Gastroesophageal sphincter (tissue), 4 donors: Measurements from ENCODE around the gene KRT83. TPM values are rescaled to one million over a fixed set of nuclear protein-coding genes. Genes with fewer than 3 reads are reported as not detected.

ENCODE experiments used
- ATAC-seq: fragments of 150-250 bp; one replicate; pipeline ENCODE4 v1.9.1; 2016; ENCODE audit warnings: mild to moderate bottlenecking, moderate library complexity
- H3K27ac ChIP-seq, 4 donors: fragments of 200-600 bp; sonication (generic) in 3 of 4; 1 replicate in 3 of 4; 2 replicates in 1 of 4; pipeline ENCODE4 v1.5.1; 2016 to 2019
- H3K27me3 ChIP-seq: fragments of 200-600 bp; sonication (generic); one replicate; pipeline ENCODE4 v1.5.1; 2019
- H3K36me3 ChIP-seq, 2 donors: fragments of 200-600 bp; sonication (generic); one replicate each; pipeline ENCODE4 v1.5.1; 2019; ENCODE audit warnings: control low read depth in 1 of 2
- H3K4me1 ChIP-seq, 3 donors: fragments of 200-600 bp; sonication (generic); 1 replicate in 2 of 3; 2 replicates in 1 of 3; pipeline ENCODE4 v1.5.1; 2016 to 2019; ENCODE audit warnings: control low read depth in 2 of 3
- H3K4me3 ChIP-seq, 2 donors: fragments of 200-600 bp; sonication (generic); one replicate each; pipeline ENCODE4 v1.5.1; 2019; ENCODE audit warnings: mild to moderate bottlenecking in 1 of 2, moderate library complexity in 1 of 2
- H3K9me3 ChIP-seq, 3 donors: fragments of 200-600 bp; sonication (generic); one replicate each; pipeline ENCODE4 v1.5.1; 2017 to 2019; ENCODE audit warnings: control low read depth in 2 of 3
- CTCF ChIP-seq, 4 experiments: fragments of 200-600 bp in 2 of 4; fragments of 450-650 bp in 2 of 4; sonication (generic) in 1 of 4; IDR thresholded peaks; one replicate each; pipeline ENCODE4 v1.5.1; 2017 to 2019; ENCODE audit warnings: antibody characterized with exemption in 4 of 4, mild to moderate bottlenecking in 2 of 4, moderate library complexity in 2 of 4
- EP300 ChIP-seq: sonication (generic); formaldehyde crosslinking; IDR thresholded peaks from one replicate; pipeline ENCODE4 v1.6.1; 2017; ENCODE audit warnings: antibody characterized with exemption, mild to moderate bottlenecking
- POLR2A ChIP-seq, 2 donors: fragments of 450-650 bp; IDR thresholded peaks; one replicate each; pipeline ENCODE4 v1.6.1; 2017; ENCODE audit warnings: antibody characterized with exemption in 2 of 2, mild to moderate bottlenecking in 2 of 2, moderate library complexity in 1 of 2
- POLR2AphosphoS5 ChIP-seq: sonication (generic); formaldehyde crosslinking; IDR thresholded peaks from one replicate; pipeline ENCODE4 v1.6.1; 2017; ENCODE audit warnings: antibody characterized with exemption
- WGBS, 2 donors: methylation state at CpG; one replicate each; pipeline ENCODE4 v1.1.5; 2018; ENCODE audit warnings: low coverage in 1 of 2; 5-methylcytosine and 5-hydroxymethylcytosine counted together
- total RNA-seq, 4 donors: library from RNA; depleted of rRNA; stranded (reverse); fragments of >200 nt; gene quantifications; one replicate each; pipeline ENCODE4 v1.1.0, GENCODE V29; 2016

Gene KRT83
- total RNA-seq, 4 donors from 2014 or later = not detected

GRCh38 chr12:52350021-52350620, 28.9 kb upstream of the KRT83 start:
- Histone ChIP-seq H3K27ac (no peak overlapping the region), H3K36me3 (no peaks in the 10 kb centered on the region), H3K9me3 (no peaks in the 10 kb centered on the region), H3K4me3 (no peak overlapping the region), H3K4me1 (peaks cover 0 to 8% (median 0%) of the 10 kb centered on the region in 3 donors), H3K27me3 (peaks cover 4% of the 10 kb centered on the region)
- ATAC-seq = no peak
- 76 to 91% methylated on average over 2 to 6 of the region's 8 CpGs for WGBS, 2 donors
- no peak for TF ChIP-seq POLR2A (IDR thresholded peaks at IDR 0.05)
- TF ChIP-seq POLR2AphosphoS5 = no peak
- TF ChIP-seq EP300 = no peak
- TF ChIP-seq CTCF (IDR thresholded peaks at IDR 0.05) = no peak

GRCh38 chr12:52349196-52349595, 28.0 kb upstream of the KRT83 start:
- no peaks in the 10 kb centered on the region for H3K27me3 ChIP-seq
- ATAC-seq = no peak
- H3K36me3 ChIP-seq = no peaks in the 10 kb centered on the region
- no peak overlapping the region for H3K4me3 ChIP-seq
- H3K4me1 ChIP-seq = peaks cover 0 to 8% (median 0%) of the 10 kb centered on the region in 3 donors
- TF ChIP-seq EP300 (no peak), POLR2AphosphoS5 (no peak), CTCF (IDR thresholded peaks at IDR 0.05) (no peak), POLR2A (IDR thresholded peaks at IDR 0.05) (no peak)
- H3K27ac ChIP-seq = no peak overlapping the region
- WGBS, 2 donors = 43 to 58% methylated on average over 6 of the region's 6 CpGs
- peaks cover 0 to 1% (median 0%) of the 10 kb centered on the region in 3 donors for H3K9me3 ChIP-seq

- WGBS, 2 donors = 65 to 92% methylated on average over 5 to 9 of the region's 16 CpGs
- no peak for TF ChIP-seq POLR2A (IDR thresholded peaks at IDR 0.05)
- no peak for TF ChIP-seq EP300
- no peak for TF ChIP-seq CTCF (IDR thresholded peaks at IDR 0.05)
- no peak for TF ChIP-seq POLR2AphosphoS5
- Histone ChIP-seq H3K36me3 (no peaks in the 10 kb centered on the region), H3K9me3 (peaks cover 0 to 15% (median 0%) of the 10 kb centered on the region in 3 donors), H3K27me3 (no peaks in the 10 kb centered on the region), H3K4me3 (no peak overlapping the region), H3K27ac (no peak overlapping the region), H3K4me1 (peaks cover 0 to 8% (median 0%) of the 10 kb centered on the region in 3 donors)
- ATAC-seq = no peak
Observed at GRCh38 chr12:52347551-52348510, 26.6 kb upstream of the KRT83 start.

GRCh38 chr12:52347016-52347415, 25.8 kb upstream of the KRT83 start:
- WGBS, 2 donors = 60 to 74% methylated on average over 4 of the region's 9 CpGs
- Histone ChIP-seq H3K27ac (no peak overlapping the region), H3K4me1 (peaks cover 0 to 8% (median 0%) of the 10 kb centered on the region in 3 donors), H3K27me3 (no peaks in the 10 kb centered on the region), H3K4me3 (no peak overlapping the region), H3K9me3 (peaks cover 0 to 20% (median 0%) of the 10 kb centered on the region in 3 donors), H3K36me3 (no peaks in the 10 kb centered on the region)
- no peak for ATAC-seq
- TF ChIP-seq EP300 (no peak), POLR2A (IDR thresholded peaks at IDR 0.05) (no peak), CTCF (IDR thresholded peaks at IDR 0.05) (no peak), POLR2AphosphoS5 (no peak)
